ENCODE data around the gene ANAPC7. TPM values are rescaled to one million over a fixed set of nuclear protein-coding genes. Genes with fewer than 3 reads are reported as not detected.
"Not testable (repeated sequence)": the region's sequence is repeated elsewhere in the genome, so short reads cannot be mapped to it uniquely, and the experiment has no call there.

Gene ANAPC7, protein sequence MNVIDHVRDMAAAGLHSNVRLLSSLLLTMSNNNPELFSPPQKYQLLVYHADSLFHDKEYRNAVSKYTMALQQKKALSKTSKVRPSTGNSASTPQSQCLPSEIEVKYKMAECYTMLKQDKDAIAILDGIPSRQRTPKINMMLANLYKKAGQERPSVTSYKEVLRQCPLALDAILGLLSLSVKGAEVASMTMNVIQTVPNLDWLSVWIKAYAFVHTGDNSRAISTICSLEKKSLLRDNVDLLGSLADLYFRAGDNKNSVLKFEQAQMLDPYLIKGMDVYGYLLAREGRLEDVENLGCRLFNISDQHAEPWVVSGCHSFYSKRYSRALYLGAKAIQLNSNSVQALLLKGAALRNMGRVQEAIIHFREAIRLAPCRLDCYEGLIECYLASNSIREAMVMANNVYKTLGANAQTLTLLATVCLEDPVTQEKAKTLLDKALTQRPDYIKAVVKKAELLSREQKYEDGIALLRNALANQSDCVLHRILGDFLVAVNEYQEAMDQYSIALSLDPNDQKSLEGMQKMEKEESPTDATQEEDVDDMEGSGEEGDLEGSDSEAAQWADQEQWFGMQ
- 10 to 100 TPM; 49.1 to 61.1 TPM for total RNA-seq

DNA sequence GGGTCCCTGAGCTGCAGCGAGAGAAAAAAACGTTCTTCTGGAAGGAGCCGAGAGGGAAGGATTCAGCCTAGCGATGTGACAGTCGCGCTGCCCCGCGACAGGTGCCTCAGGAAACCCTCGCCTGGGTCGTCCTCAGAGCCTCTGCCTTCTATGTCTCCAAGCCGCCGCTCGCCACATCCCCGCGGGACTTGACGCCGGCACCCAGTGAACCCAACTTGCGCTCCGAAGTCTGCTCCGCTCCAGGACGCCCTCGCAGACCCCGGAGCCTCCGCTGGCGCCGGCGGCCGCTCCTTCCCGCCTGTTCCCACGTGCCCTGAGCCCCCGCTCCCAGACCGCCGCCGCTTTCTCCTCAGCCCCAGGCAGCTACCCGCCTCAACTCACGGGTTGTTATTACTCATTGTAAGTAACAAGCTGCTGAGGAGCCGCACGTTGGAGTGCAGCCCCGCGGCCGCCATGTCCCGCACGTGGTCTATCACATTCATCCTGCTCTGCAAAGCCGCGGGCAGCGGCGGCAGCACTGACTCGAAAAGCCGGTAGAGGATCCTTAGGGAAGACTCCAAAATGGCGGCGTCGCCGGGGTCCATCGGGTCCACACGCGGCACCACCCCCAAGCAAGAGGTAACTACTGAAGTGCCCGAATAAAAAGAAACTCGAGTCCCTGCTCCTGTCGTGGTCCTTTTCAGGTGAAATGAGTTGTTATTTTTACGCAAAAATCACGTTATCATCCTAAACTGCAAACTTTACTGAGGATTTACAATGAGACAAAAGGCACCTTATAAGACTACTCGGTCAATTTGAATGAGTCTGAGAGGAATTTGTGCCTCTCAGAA is at the start of gene ANAPC7:
Gene ANAPC7 (minus strand): TSS at position 563 of the 830 bp plus-strand sequence. CDS start 81 bp downstream, at position 482.
- Mint-ChIP-seq H3K4me1 (ENCODE audit: low read depth) (peaks cover 29% of the 10 kb centered on the region), H3K27ac (peak within 1 kb of the TSS; percentile 100), H3K27me3 (ENCODE audit: low read depth) (no peaks in the 10 kb centered on the region), H3K9me3 (no peaks in the 10 kb centered on the region), H3K4me3 (peak within 1 kb of the TSS; percentile 99 to 100), H3K36me3 (ENCODE audit: insufficient read depth in 2 of 2) (peaks cover 0 to 12% of the 10 kb centered on the region in 2 donors)
- DNase-seq (peak; percentile 89 to 92), ATAC-seq (replicated peaks in 1 of 2) (peak; percentile 92 to 96)

DNA sequence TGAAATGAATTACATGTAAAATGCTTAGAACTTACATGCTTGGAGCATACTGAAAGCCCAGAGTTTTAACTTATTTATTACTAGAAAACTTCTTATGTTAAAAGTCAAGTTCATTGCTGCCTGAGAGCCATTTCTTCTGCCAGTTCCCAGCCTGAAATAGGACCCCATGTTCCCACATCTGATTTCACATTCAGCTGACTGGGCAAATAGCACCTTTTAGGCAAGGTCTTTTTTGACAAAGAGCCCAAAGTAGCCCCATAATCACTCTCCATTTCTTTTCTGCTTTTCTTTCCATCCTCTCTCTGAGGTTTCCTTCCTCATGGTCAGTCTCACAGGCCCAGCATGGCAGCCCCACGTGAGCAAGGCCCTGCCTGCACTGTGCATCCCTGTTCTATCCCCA is 47.8 kb upstream of the ANAPC7 start:
- Mint-ChIP-seq H3K9me3 (no peaks in the 10 kb centered on the region), H3K27me3 (ENCODE audit: low read depth) (no peaks in the 10 kb centered on the region), H3K36me3 (ENCODE audit: insufficient read depth in 2 of 2) (peaks cover 12 to 20% of the 10 kb centered on the region in 2 donors), H3K4me1 (ENCODE audit: low read depth) (peaks cover 41% of the 10 kb centered on the region), H3K4me3 (peak overlapping the region in 1 of 2 donors; percentile 99), H3K27ac (peak overlapping the region; percentile 100)
- no peak for ATAC-seq (replicated peaks in 1 of 2)
- DNase-seq = no peak

GRCh38 chr12:110449799-110450497 is 46.4 kb upstream of the ANAPC7 start, which contains the start of gene ARPC3:
Gene ARPC3, minus strand, starts transcription at chr12:110450337. Its CDS starts 77 bp downstream, at chr12:110450260.
- H3K27ac Mint-ChIP-seq = peak within 1 kb of the TSS; percentile 100
- peak within 1 kb of the TSS; percentile 99 to 100 for H3K4me3 Mint-ChIP-seq
- H3K4me1 Mint-ChIP-seq (ENCODE audit: low read depth) = peaks cover 49% of the 10 kb centered on the region
- DNase-seq = peak; percentile 95 to 97
- H3K36me3 Mint-ChIP-seq (ENCODE audit: insufficient read depth in 2 of 2) = peaks cover 13 to 24% of the 10 kb centered on the region in 2 donors
- peak; percentile 99 for ATAC-seq (replicated peaks in 1 of 2)
- no peaks in the 10 kb centered on the region for H3K27me3 Mint-ChIP-seq (ENCODE audit: low read depth)
- H3K9me3 Mint-ChIP-seq = no peaks in the 10 kb centered on the region

- peaks cover 37% of the 10 kb centered on the region for H3K4me1 Mint-ChIP-seq (ENCODE audit: low read depth)
- no peaks in the 10 kb centered on the region for H3K9me3 Mint-ChIP-seq
- no peak for ATAC-seq (replicated peaks in 1 of 2)
- H3K27me3 Mint-ChIP-seq (ENCODE audit: low read depth) = no peaks in the 10 kb centered on the region
- peak overlapping the region; percentile 96 for H3K27ac Mint-ChIP-seq
- H3K4me3 Mint-ChIP-seq = no peak overlapping the region
- H3K36me3 Mint-ChIP-seq (ENCODE audit: insufficient read depth in 2 of 2) = peaks cover 8 to 31% of the 10 kb centered on the region in 2 donors
- no peak for DNase-seq
Observed at GRCh38 chr12:110444455-110444854, 40.9 kb upstream of the ANAPC7 start.

GRCh38 chr12:110436231-110436630 is 32.7 kb upstream of the ANAPC7 start:
- DNase-seq (no peak), ATAC-seq (replicated peaks in 1 of 2) (no peak)
- Mint-ChIP-seq H3K9me3 (no peaks in the 10 kb centered on the region), H3K27ac (peak overlapping the region; percentile 68), H3K4me3 (no peak overlapping the region), H3K27me3 (ENCODE audit: low read depth) (no peaks in the 10 kb centered on the region), H3K36me3 (ENCODE audit: insufficient read depth in 2 of 2) (peaks cover 3 to 30% of the 10 kb centered on the region in 2 donors), H3K4me1 (ENCODE audit: low read depth) (peaks cover 5% of the 10 kb centered on the region)

DNA sequence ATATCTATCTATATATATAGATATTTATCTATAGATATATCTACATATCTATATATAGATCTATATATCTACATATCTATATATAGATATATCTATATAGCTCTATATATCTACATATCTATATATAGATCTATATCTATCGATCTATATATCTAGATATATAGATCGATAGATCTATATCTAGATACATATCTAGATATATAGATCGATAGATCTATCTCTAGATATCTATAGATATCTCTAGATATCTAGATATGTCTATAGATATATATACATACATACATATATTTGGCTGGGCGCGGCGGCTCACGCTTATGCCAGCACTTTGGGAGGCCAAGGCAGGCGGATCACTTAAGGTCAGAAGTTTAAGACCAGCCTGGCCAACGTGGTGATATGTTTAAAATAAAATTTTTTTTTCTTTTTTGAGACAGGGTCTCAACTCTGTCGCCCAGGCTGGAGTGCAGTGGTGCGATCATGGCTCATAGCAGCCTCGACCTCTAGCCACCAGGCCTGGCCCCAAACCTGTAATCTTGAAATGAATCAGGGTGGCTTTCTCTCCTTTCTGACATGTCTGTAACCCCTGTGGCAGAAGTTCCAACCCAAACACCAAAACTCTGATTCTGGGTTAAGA is 28.6 kb upstream of the ANAPC7 start:
- DNase-seq (peak; percentile 53 to 60), ATAC-seq (replicated peaks in 1 of 2) (peak; percentile 68 to 69)
- Mint-ChIP-seq H3K4me3 (peak overlapping the region; percentile 34 to 62), H3K36me3 (ENCODE audit: insufficient read depth in 2 of 2) (peaks cover 0 to 13% of the 10 kb centered on the region in 2 donors), H3K27me3 (ENCODE audit: low read depth) (no peaks in the 10 kb centered on the region), H3K27ac (no peak overlapping the region), H3K9me3 (no peaks in the 10 kb centered on the region), H3K4me1 (ENCODE audit: low read depth) (peaks cover 5% of the 10 kb centered on the region)

- H3K4me1 Mint-ChIP-seq (ENCODE audit: low read depth); H3K27me3 Mint-ChIP-seq (ENCODE audit: low read depth); H3K27ac Mint-ChIP-seq; DNase-seq; H3K9me3 Mint-ChIP-seq; H3K36me3 Mint-ChIP-seq (ENCODE audit: insufficient read depth in 2 of 2); ATAC-seq (replicated peaks in 1 of 2); H3K4me3 Mint-ChIP-seq: not testable (repeated sequence)
Observed at GRCh38 chr12:110429676-110430075, 26.2 kb upstream of the ANAPC7 start.

GRCh38 chr12:110426406-110426805 is 22.9 kb upstream of the ANAPC7 start:
- Mint-ChIP-seq H3K9me3 (no peaks in the 10 kb centered on the region), H3K4me1 (ENCODE audit: low read depth) (no peaks in the 10 kb centered on the region), H3K36me3 (ENCODE audit: insufficient read depth in 2 of 2) (no peaks in the 10 kb centered on the region), H3K27me3 (ENCODE audit: low read depth) (no peaks in the 10 kb centered on the region), H3K4me3 (no peak overlapping the region), H3K27ac (no peak overlapping the region)
- ATAC-seq (replicated peaks in 1 of 2) (no peak), DNase-seq (no peak)

- DNase-seq (no peak), ATAC-seq (replicated peaks in 1 of 2) (no peak)
- no peaks in the 10 kb centered on the region for H3K9me3 Mint-ChIP-seq
- H3K4me3 Mint-ChIP-seq = no peak overlapping the region
- H3K36me3 Mint-ChIP-seq (ENCODE audit: insufficient read depth in 2 of 2) = no peaks in the 10 kb centered on the region
- H3K4me1 Mint-ChIP-seq (ENCODE audit: low read depth) = no peaks in the 10 kb centered on the region
- H3K27ac Mint-ChIP-seq = no peak overlapping the region
- no peaks in the 10 kb centered on the region for H3K27me3 Mint-ChIP-seq (ENCODE audit: low read depth)
Observed at GRCh38 chr12:110424237-110424636, 20.7 kb upstream of the ANAPC7 start.

DNA sequence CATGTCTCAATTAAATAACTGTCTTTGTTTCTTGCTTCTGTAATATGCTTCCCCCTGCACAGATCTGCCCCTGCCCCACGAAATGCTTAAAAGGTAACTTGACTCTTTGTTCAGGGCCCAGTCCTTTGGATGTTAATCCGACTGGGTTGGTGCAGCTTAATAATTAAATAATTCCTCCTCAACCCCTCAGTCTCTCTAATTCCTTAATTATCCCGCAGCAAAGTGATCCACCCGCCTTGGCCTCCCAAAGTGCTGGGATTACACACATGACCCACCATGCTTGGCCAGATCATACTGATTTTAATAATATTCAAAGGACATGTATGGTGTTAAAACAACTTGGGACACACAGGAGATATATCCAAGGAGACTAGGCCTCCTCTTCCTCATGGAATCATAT is 18.2 kb upstream of the ANAPC7 start:
- ATAC-seq (replicated peaks in 1 of 2) (no peak), DNase-seq (no peak)
- Mint-ChIP-seq H3K36me3 (ENCODE audit: insufficient read depth in 2 of 2) (no peaks in the 10 kb centered on the region), H3K9me3 (no peaks in the 10 kb centered on the region), H3K27ac (no peak overlapping the region), H3K27me3 (ENCODE audit: low read depth) (no peaks in the 10 kb centered on the region), H3K4me3 (no peak overlapping the region), H3K4me1 (ENCODE audit: low read depth) (no peaks in the 10 kb centered on the region)

DNA sequence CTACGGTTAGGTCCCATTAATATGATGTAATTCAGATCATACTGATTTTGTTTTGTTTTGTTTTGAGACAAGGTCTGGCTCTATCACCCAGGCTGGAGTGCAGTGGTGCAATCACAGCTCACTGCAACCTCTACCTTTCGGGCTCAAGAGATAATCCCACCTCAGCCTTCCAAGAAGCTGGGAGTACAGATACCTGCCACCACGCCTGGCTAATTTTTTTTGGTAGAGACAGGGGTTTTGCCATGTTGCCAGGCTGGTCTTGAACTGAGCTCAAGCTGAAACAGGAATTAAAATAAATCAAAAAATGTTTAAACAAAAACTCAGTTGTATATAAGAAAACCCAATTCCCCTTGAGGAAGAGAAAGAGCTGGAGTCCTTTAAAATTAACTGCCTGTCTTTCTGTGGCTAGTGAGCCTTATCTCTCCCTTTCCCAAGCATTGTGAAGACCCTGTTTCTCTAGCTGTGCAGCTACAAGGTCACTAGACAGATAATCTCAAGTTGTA is 17.7 kb upstream of the ANAPC7 start:
- H3K4me3 Mint-ChIP-seq = no peak overlapping the region
- H3K9me3 Mint-ChIP-seq = no peaks in the 10 kb centered on the region
- H3K27ac Mint-ChIP-seq = no peak overlapping the region
- H3K36me3 Mint-ChIP-seq (ENCODE audit: insufficient read depth in 2 of 2) = no peaks in the 10 kb centered on the region
- H3K4me1 Mint-ChIP-seq (ENCODE audit: low read depth) = no peaks in the 10 kb centered on the region
- no peak for DNase-seq
- ATAC-seq (replicated peaks in 1 of 2) = no peak
- no peaks in the 10 kb centered on the region for H3K27me3 Mint-ChIP-seq (ENCODE audit: low read depth)

- H3K27ac Mint-ChIP-seq; ATAC-seq (replicated peaks in 1 of 2); H3K27me3 Mint-ChIP-seq (ENCODE audit: low read depth); H3K4me3 Mint-ChIP-seq; H3K9me3 Mint-ChIP-seq; DNase-seq; H3K4me1 Mint-ChIP-seq (ENCODE audit: low read depth); H3K36me3 Mint-ChIP-seq (ENCODE audit: insufficient read depth in 2 of 2): not testable (repeated sequence)
Observed at GRCh38 chr12:110420644-110421043, 17.1 kb upstream of the ANAPC7 start.
